Measurements from ENCODE around the gene FAM120B. TPM values are rescaled to one million over a fixed set of nuclear protein-coding genes. Genes with fewer than 3 reads are reported as not detected.

The FAM120B gene
- total and polyA plus RNA-seq, 2 of the 4 experiments (the other 2 are of a cell fraction) = 15.3 to 28.0 TPM

- dilution Hi-C loops (cut with HindIII; ENCODE audit: low sequenced_read_pairs, unreplicated experiment) = no loop called here
These were observed 32.9 kb upstream of the FAM120B start for GRCh38 chr6:170273681-170274080.

More at GRCh38 chr6:170273681-170274080, 32.9 kb upstream of the FAM120B start:
- in situ Hi-C loops (cut with MboI; ENCODE audit: low sequenced_read_pairs) = no loop called here
- CTCF ChIA-PET = no interaction called here
- Histone ChIP-seq H3K27me3 (ENCODE audit: control insufficient read depth, insufficient read depth, low read length) (peaks cover 7% of the 10 kb centered on the region), H2BK20ac (ENCODE audit: low read depth, low read length) (no peak overlapping the region), H4K8ac (ENCODE audit: low read depth in 2 of 2, low read length in 2 of 2) (no peak overlapping the region), H3K36me3 (ENCODE audit: control insufficient read depth, insufficient read depth, low read length) (no peaks in the 10 kb centered on the region), H3K27ac (ENCODE audit: insufficient read depth, low read length) (no peak overlapping the region), H3K23ac (ENCODE audit: low read depth, low read length) (no peak overlapping the region), H3K56ac (ENCODE audit: extremely low read depth, insufficient read depth, low read length) (no peak overlapping the region), H3K79me1 (ENCODE audit: low read depth in 1 of 2, low read length in 2 of 2) (no peaks in the 10 kb centered on the region), H4K5ac (ENCODE audit: low read depth, low read length) (no peak overlapping the region), H2AK9ac (replicated peaks; ENCODE audit: low read depth, low read length, poor library complexity) (no peak overlapping the region), H3K4me3 (ENCODE audit: insufficient read depth, low read depth, low read length) (no peak overlapping the region), H2BK15ac (ENCODE audit: low read depth, low read length) (no peak overlapping the region), H3K14ac (replicated peaks; ENCODE audit: low read depth, low read length) (no peak overlapping the region), H3K9me1 (ENCODE audit: insufficient read depth, low read length) (no peaks in the 10 kb centered on the region), H3K18ac (ENCODE audit: low read depth, low read length) (no peak overlapping the region), H2AFZ (replicated peaks; ENCODE audit: low read length, poor library complexity) (no peak overlapping the region), H3K4me1 (ENCODE audit: control insufficient read depth, insufficient read depth, low read length) (peaks cover 8% of the 10 kb centered on the region), H3K4me2 (ENCODE audit: low read depth, low read length) (no peak overlapping the region), H3K9me3 (ENCODE audit: control insufficient read depth, insufficient read depth, low read length) (no peaks in the 10 kb centered on the region), H2AK5ac (ENCODE audit: low read depth, low read length) (no peak overlapping the region), H4K91ac (ENCODE audit: insufficient read depth, low read depth, low read length) (no peak overlapping the region), H3K9ac (ENCODE audit: low read depth, low read length) (no peak overlapping the region), H2BK5ac (ENCODE audit: low read depth, low read length, poor library complexity, severe bottlenecking) (no peak overlapping the region), H3K4ac (ENCODE audit: low read depth, low read length) (no peak overlapping the region), H2BK120ac (ENCODE audit: low read depth, low read length) (no peak overlapping the region), H4K20me1 (ENCODE audit: insufficient read depth, low read length) (no peaks in the 10 kb centered on the region)
- DNase-seq (no peak), ATAC-seq (ENCODE audit: low read depth) (no peak)
- POLR2A ChIA-PET (ENCODE audit: unreplicated experiment) = no interaction called here
- intact Hi-C loops (cut with micrococcal nuclease) = no loop called here
- no CpG with 5 or more reads among the region's 7 CpGs for WGBS, 2 experiments (ENCODE audit: extremely low coverage in 2 of 2, insufficient read length in 1 of 2)
- TF ChIP-seq CTCF (conservative IDR thresholded peaks at IDR 0.05; ENCODE audit: low read depth, low read length) (no peak), FOS (IDR thresholded peaks at IDR 0.05; ENCODE audit: low read depth, low read length) (no peak), MAZ (IDR thresholded peaks at IDR 0.05; ENCODE audit: borderline replicate concordance, low read depth, low read length) (no peak), NFE2L2 (IDR thresholded peaks at IDR 0.05; ENCODE audit: low read depth, low read length) (no peak), USF2 (IDR thresholded peaks at IDR 0.05; ENCODE audit: low read depth, low read length) (no peak), RAD21 (IDR thresholded peaks at IDR 0.05; ENCODE audit: low read length) (no peak), CEBPB (IDR thresholded peaks at IDR 0.05; ENCODE audit: low read depth, low read length) (no peak), POLR2A (IDR thresholded peaks at IDR 0.05; ENCODE audit: low read depth, low read length) (no peak), MXI1 (IDR thresholded peaks at IDR 0.05; ENCODE audit: borderline replicate concordance, low read depth, low read length) (no peak), CHD1 (IDR thresholded peaks at IDR 0.05; ENCODE audit: low read depth, low read length) (no peak), RCOR1 (IDR thresholded peaks at IDR 0.05; ENCODE audit: insufficient replicate concordance, low read length) (no peak), SMC3 (IDR thresholded peaks at IDR 0.05; ENCODE audit: low read depth, low read length) (no peak), RFX5 (IDR thresholded peaks at IDR 0.05; ENCODE audit: low read depth, low read length) (no peak), MAFK (IDR thresholded peaks at IDR 0.05; ENCODE audit: low read depth, low read length) (no peak), BHLHE40 (IDR thresholded peaks at IDR 0.05; ENCODE audit: low read depth, low read length) (no peak), ELK1 (IDR thresholded peaks at IDR 0.05; ENCODE audit: borderline replicate concordance, low read depth, low read length) (no peak)
- no TSS peak for BruUV-seq (replicated peaks)
